Measurements from ENCODE around the gene C8G.

Gene C8G

DNA sequence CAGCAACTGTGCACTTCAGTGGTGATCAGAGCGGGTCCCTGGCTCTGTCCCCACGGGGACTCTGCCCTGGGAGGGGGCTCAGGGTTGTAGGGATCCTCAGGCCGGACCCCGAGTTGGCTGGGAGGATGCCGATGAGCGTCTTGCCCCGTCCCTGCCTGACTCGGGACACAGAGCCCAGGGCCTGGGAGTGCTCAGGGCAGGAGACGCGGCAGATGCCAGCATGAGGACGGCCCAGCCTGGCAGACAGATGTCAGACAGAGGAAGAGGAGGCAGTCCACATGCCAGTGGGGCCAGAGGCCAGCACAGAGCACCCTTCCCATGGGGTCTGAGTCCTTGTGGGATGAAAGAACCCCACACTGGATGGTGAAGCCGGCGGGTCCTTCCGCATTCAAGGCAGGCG lies 18.3 kb downstream of the C8G start:
- Histone ChIP-seq H3K27ac (no peak overlapping the region), H3K4me1 (peaks cover 0 to 20% (median 11%) of the 10 kb centered on the region in 4 donors), H3K27me3 (peaks cover 0 to 7% of the 10 kb centered on the region in 2 donors), H3K9me3 (no peaks in the 10 kb centered on the region), H3K36me3 (no peaks in the 10 kb centered on the region), H3K4me3 (no peak overlapping the region)
- no peak for DNase-seq
- intact Hi-C loops (cut with DNase I; ENCODE audit: low total_unique reads), result no loop called here
- TF ChIP-seq, protein P1, sequence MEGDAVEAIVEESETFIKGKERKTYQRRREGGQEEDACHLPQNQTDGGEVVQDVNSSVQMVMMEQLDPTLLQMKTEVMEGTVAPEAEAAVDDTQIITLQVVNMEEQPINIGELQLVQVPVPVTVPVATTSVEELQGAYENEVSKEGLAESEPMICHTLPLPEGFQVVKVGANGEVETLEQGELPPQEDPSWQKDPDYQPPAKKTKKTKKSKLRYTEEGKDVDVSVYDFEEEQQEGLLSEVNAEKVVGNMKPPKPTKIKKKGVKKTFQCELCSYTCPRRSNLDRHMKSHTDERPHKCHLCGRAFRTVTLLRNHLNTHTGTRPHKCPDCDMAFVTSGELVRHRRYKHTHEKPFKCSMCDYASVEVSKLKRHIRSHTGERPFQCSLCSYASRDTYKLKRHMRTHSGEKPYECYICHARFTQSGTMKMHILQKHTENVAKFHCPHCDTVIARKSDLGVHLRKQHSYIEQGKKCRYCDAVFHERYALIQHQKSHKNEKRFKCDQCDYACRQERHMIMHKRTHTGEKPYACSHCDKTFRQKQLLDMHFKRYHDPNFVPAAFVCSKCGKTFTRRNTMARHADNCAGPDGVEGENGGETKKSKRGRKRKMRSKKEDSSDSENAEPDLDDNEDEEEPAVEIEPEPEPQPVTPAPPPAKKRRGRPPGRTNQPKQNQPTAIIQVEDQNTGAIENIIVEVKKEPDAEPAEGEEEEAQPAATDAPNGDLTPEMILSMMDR (IDR thresholded peaks at IDR 0.05), result no peak

DNA sequence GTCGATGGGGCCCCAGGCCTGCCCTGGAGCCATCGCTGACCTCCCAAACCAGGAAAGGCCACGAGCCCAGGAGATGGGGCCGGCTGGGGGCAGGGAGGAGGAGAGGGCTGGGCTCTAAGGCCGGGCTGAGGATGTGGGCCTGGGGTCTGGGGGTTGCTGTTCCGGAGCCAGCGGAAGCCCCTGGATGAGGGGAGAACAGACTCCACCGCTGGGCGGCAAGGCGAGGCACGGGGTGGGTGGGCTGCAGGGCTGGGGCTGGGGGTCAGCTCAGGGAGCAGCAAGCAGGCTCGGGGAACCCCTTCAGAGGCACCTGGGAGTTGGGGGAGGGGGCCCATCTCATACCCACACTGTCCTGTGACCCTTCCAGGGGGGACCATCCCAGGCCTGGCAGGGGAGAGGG lies 18.7 kb downstream of the C8G start:
- Histone ChIP-seq H3K4me1 (peaks cover 0 to 20% (median 11%) of the 10 kb centered on the region in 4 donors), H3K4me3 (no peak overlapping the region), H3K9me3 (no peaks in the 10 kb centered on the region), H3K27ac (no peak overlapping the region), H3K27me3 (peaks cover 0 to 12% of the 10 kb centered on the region in 2 donors), H3K36me3 (no peaks in the 10 kb centered on the region)
- DNase-seq, result no peak
- TF ChIP-seq, protein P1 (IDR thresholded peaks at IDR 0.05), result no peak
- intact Hi-C loops (cut with DNase I; ENCODE audit: low total_unique reads), result no loop called here

- DNase-seq, result no peak
- Histone ChIP-seq H3K9me3 (no peaks in the 10 kb centered on the region), H3K27ac (no peak overlapping the region), H3K4me3 (no peak overlapping the region), H3K27me3 (peaks cover 0 to 16% of the 10 kb centered on the region in 2 donors), H3K4me1 (peaks cover 0 to 20% (median 11%) of the 10 kb centered on the region in 4 donors), H3K36me3 (no peaks in the 10 kb centered on the region)
- TF ChIP-seq, protein P1 (IDR thresholded peaks at IDR 0.05), result no peak
- intact Hi-C loops (cut with DNase I; ENCODE audit: low total_unique reads), result no loop called here
Measured at GRCh38 chr9:136964171-136964689, 19.2 kb downstream of the C8G start.

GRCh38 chr9:136964833-136965422 lies 19.9 kb downstream of the C8G start:
- Histone ChIP-seq H3K4me3 (no peak overlapping the region), H3K9me3 (no peaks in the 10 kb centered on the region), H3K27me3 (peaks cover 0 to 21% of the 10 kb centered on the region in 2 donors), H3K4me1 (peaks cover 0 to 20% (median 11%) of the 10 kb centered on the region in 4 donors), H3K36me3 (no peaks in the 10 kb centered on the region), H3K27ac (no peak overlapping the region)
- DNase-seq, result no peak
- intact Hi-C loops (cut with DNase I; ENCODE audit: low total_unique reads), result no loop called here
- TF ChIP-seq, protein P1 (IDR thresholded peaks at IDR 0.05), result no peak

- no peak for DNase-seq
- Histone ChIP-seq H3K36me3 (no peaks in the 10 kb centered on the region), H3K4me1 (peaks cover 0 to 17% (median 10%) of the 10 kb centered on the region in 4 donors), H3K27me3 (peaks cover 0 to 30% of the 10 kb centered on the region in 2 donors), H3K9me3 (no peaks in the 10 kb centered on the region), H3K27ac (no peak overlapping the region), H3K4me3 (no peak overlapping the region)
- intact Hi-C loops (cut with DNase I; ENCODE audit: low total_unique reads), result no loop called here
- TF ChIP-seq, protein P1 (IDR thresholded peaks at IDR 0.05), result no peak
Measured at GRCh38 chr9:136965771-136966484, 20.9 kb downstream of the C8G start.
